Panc1 (cell line): Measurements from ENCODE around the gene BRF1.

Experiments
- CTCF ChIP-seq: fragments of 450-650 bp; IDR thresholded peaks from 2 replicates; pipeline ENCODE4 v1.5.1; 2017; ENCODE audit warnings: mild to moderate bottlenecking
- POLR2AphosphoS5 ChIP-seq: IDR thresholded peaks from 2 replicates; pipeline ENCODE4 v1.6.1; 2012; ENCODE audit warnings: mild to moderate bottlenecking, low read depth, low read length, moderate library complexity

- TF ChIP-seq POLR2AphosphoS5 (no peak), CTCF (no peak)
Measured at GRCh38 chr14:105247026-105247425, 53.8 kb downstream of the BRF1 start.
